ENCODE measurements around the gene SLC40A1.

The SLC40A1 gene

GRCh38 chr2:189601043-189601442, 20.5 kb upstream of the SLC40A1 start:
- no peak for DNase-seq (ENCODE audit: low read depth, low spot score)

- DNase-seq (ENCODE audit: low read depth, low spot score), result no peak
These were observed 18.7 kb upstream of the SLC40A1 start for GRCh38 chr2:189599245-189599644.

- no peak for DNase-seq (ENCODE audit: low read depth, low spot score)
These were observed 14.8 kb upstream of the SLC40A1 start for GRCh38 chr2:189595417-189595816.

- no peak for DNase-seq (ENCODE audit: low read depth, low spot score)
These were observed 13.7 kb upstream of the SLC40A1 start for GRCh38 chr2:189594305-189594704.

- DNase-seq (ENCODE audit: low read depth, low spot score), result no peak
These were observed 12.5 kb upstream of the SLC40A1 start for GRCh38 chr2:189593115-189593514.

GRCh38 chr2:189592353-189592984, 11.9 kb upstream of the SLC40A1 start:
- DNase-seq (ENCODE audit: low read depth, low spot score), result no peak

GRCh38 chr2:189587780-189588179, 7.2 kb upstream of the SLC40A1 start:
- DNase-seq (ENCODE audit: low read depth, low spot score), result no peak

- DNase-seq (ENCODE audit: low read depth, low spot score), result no peak
These were observed 4.7 kb upstream of the SLC40A1 start for GRCh38 chr2:189585226-189585756.

GRCh38 chr2:189584686-189585085, 4.1 kb upstream of the SLC40A1 start:
- no peak for DNase-seq (ENCODE audit: low read depth, low spot score)

GRCh38 chr2:189583227-189584198, 2.9 kb upstream of the SLC40A1 start:
- DNase-seq (ENCODE audit: low read depth, low spot score), result no peak

- DNase-seq (ENCODE audit: low read depth, low spot score), result no peak
These were observed 2.2 kb upstream of the SLC40A1 start for GRCh38 chr2:189582809-189583192.

- DNase-seq (ENCODE audit: low read depth, low spot score), result no peak
These were observed 1.7 kb upstream of the SLC40A1 start for GRCh38 chr2:189582140-189582808.

GRCh38 chr2:189581354-189582139, 961 bp upstream of the SLC40A1 start:
- peak; percentile 79 for DNase-seq (ENCODE audit: low read depth, low spot score)

- no peak for DNase-seq (ENCODE audit: low read depth, low spot score)
These were observed 340 bp downstream of the SLC40A1 start for GRCh38 chr2:189580241-189580651.

- DNase-seq (ENCODE audit: low read depth, low spot score), result no peak
These were observed 900 bp downstream of the SLC40A1 start for GRCh38 chr2:189579585-189580186.

- no peak for DNase-seq (ENCODE audit: low read depth, low spot score)
These were observed 2.2 kb downstream of the SLC40A1 start for GRCh38 chr2:189578272-189578950.

- DNase-seq (ENCODE audit: low read depth, low spot score), result no peak
These were observed 3.5 kb downstream of the SLC40A1 start for GRCh38 chr2:189577121-189577520.

- no peak for DNase-seq (ENCODE audit: low read depth, low spot score)
These were observed 4.2 kb downstream of the SLC40A1 start for GRCh38 chr2:189576396-189576795.

- DNase-seq (ENCODE audit: low read depth, low spot score), result no peak
These were observed 5.7 kb downstream of the SLC40A1 start for GRCh38 chr2:189574793-189575475.

GRCh38 chr2:189570570-189571031, 10.0 kb downstream of the SLC40A1 start:
- DNase-seq (ENCODE audit: low read depth, low spot score), result no peak

Measured in ELF-1 (cell line).